BLaER1 treated with 17β-estradiol and CSF1 and Interleukin-3, amounts not matched to agents 10 nM and 100 nM (cell line): ENCODE measurements around the gene ALDH3B2.
A peak's percentile ranks its signal among the peaks of the same experiment; 100 is the strongest.
"Not testable (repeated sequence)": the region's sequence is repeated elsewhere in the genome, so short reads cannot be mapped to it uniquely, and the experiment has no call there.

Experiments
- H3K27ac ChIP-seq, 11 experiments: shearing (Covaris generic); formaldehyde crosslinking; 2 replicates each; pipeline ENCODE4 v1.8.1; 2022
- H3K27me3 ChIP-seq, 11 experiments: shearing (Covaris generic); formaldehyde crosslinking; 2 replicates each; pipeline ENCODE4 v1.8.1; 2022
- H3K36me3 ChIP-seq, 11 experiments: shearing (Covaris generic); formaldehyde crosslinking; 2 replicates each; pipeline ENCODE4 v1.8.1; 2022
- H3K4me1 ChIP-seq, 10 experiments: shearing (Covaris generic); formaldehyde crosslinking; 2 replicates each; pipeline ENCODE4 v1.8.1; 2022
- H3K4me2 ChIP-seq, 11 experiments: shearing (Covaris generic); formaldehyde crosslinking; 2 replicates each; pipeline ENCODE4 v1.8.1; 2022
- H3K4me3 ChIP-seq, 10 experiments: shearing (Covaris generic); formaldehyde crosslinking; 2 replicates each; pipeline ENCODE4 v1.8.1; 2022
- H3K9ac ChIP-seq, 11 experiments: shearing (Covaris generic); formaldehyde crosslinking; 2 replicates each; pipeline ENCODE4 v1.8.1; 2022
- H3K9me3 ChIP-seq, 11 experiments: shearing (Covaris generic); formaldehyde crosslinking; replicated peaks in 1 of 11; 2 replicates each; pipeline ENCODE4 v1.8.1; 2022
- H4K20me1 ChIP-seq, 11 experiments: shearing (Covaris generic); formaldehyde crosslinking; 2 replicates each; pipeline ENCODE4 v1.8.1; 2022
- Cebpa-rat ChIP-seq, 11 experiments: shearing (Covaris generic); IDR thresholded peaks; 2 replicates each; pipeline ENCODE4 v1.8.1; 2022

The ALDH3B2 gene

DNA sequence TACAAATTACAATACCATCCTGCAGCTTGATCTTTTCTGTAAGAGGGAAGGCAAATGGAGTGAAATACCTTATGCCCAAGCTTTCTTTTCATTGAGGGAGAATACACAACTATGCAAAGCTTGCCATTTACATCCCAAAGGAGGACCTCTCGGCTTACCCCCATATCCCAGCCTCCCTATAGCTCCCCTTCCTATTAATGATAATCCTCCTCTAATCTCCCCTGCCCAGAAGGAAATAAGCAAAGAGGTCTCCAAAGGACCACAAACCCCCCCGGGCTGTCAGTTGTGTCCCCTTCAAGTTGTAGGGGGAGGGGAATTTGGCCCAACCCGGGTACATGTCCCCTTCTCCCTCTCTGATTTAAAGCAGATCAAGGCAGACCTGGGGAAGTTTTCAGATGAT is 52.5 kb downstream of the ALDH3B2 start:
- Histone ChIP-seq H3K9me3 (peaks cover 0 to 11% (median 0%) of the 10 kb centered on the region in 11 experiments; a peak in 5 of 22 replicates), H3K4me1 (peaks cover 0 to 19% (median 14%) of the 10 kb centered on the region in 10 experiments; a peak in 16 of 20 replicates)
- not testable (repeated sequence) for H3K27me3 ChIP-seq, H3K4me2 ChIP-seq, H3K36me3 ChIP-seq, H3K27ac ChIP-seq, H3K9ac ChIP-seq, H3K4me3 ChIP-seq, H4K20me1 ChIP-seq

- H3K36me3 ChIP-seq, H3K27me3 ChIP-seq, H3K4me2 ChIP-seq, H3K27ac ChIP-seq, H3K9ac ChIP-seq, H4K20me1 ChIP-seq, H3K4me3 ChIP-seq: not testable (repeated sequence)
- H3K4me1 ChIP-seq = peaks cover 0 to 28% (median 24%) of the 10 kb centered on the region in 10 experiments; a peak in 16 of 20 replicates
- H3K9me3 ChIP-seq = peaks cover 0 to 11% (median 0%) of the 10 kb centered on the region in 11 experiments; a peak in 5 of 22 replicates
Observed at GRCh38 chr11:67620621-67621020, 53.8 kb downstream of the ALDH3B2 start.

GRCh38 chr11:67619683-67620618 is 54.5 kb downstream of the ALDH3B2 start:
- H3K4me3 ChIP-seq, H3K9ac ChIP-seq, H3K4me2 ChIP-seq, H3K27ac ChIP-seq, H4K20me1 ChIP-seq, H3K36me3 ChIP-seq: not testable (repeated sequence)
- peaks cover 0 to 11% (median 0%) of the 10 kb centered on the region in 11 experiments; a peak in 5 of 22 replicates for H3K9me3 ChIP-seq
- H3K4me1 ChIP-seq = peaks cover 3 to 28% (median 24%) of the 10 kb centered on the region in 10 experiments
- H3K27me3 ChIP-seq = peaks cover 0 to 11% (median 0%) of the 10 kb centered on the region in 11 experiments; a peak in 6 of 22 replicates

- not testable (repeated sequence) for H3K9ac ChIP-seq, H3K36me3 ChIP-seq, H4K20me1 ChIP-seq, H3K4me3 ChIP-seq, H3K27ac ChIP-seq, H3K4me2 ChIP-seq
- peaks cover 0 to 11% (median 0%) of the 10 kb centered on the region in 11 experiments; a peak in 6 of 22 replicates for H3K27me3 ChIP-seq
- H3K4me1 ChIP-seq = peaks cover 12 to 30% (median 25%) of the 10 kb centered on the region in 10 experiments
- peaks cover 0 to 11% (median 0%) of the 10 kb centered on the region in 11 experiments; a peak in 5 of 22 replicates for H3K9me3 ChIP-seq
Observed at GRCh38 chr11:67618901-67619659, 55.3 kb downstream of the ALDH3B2 start.

DNA sequence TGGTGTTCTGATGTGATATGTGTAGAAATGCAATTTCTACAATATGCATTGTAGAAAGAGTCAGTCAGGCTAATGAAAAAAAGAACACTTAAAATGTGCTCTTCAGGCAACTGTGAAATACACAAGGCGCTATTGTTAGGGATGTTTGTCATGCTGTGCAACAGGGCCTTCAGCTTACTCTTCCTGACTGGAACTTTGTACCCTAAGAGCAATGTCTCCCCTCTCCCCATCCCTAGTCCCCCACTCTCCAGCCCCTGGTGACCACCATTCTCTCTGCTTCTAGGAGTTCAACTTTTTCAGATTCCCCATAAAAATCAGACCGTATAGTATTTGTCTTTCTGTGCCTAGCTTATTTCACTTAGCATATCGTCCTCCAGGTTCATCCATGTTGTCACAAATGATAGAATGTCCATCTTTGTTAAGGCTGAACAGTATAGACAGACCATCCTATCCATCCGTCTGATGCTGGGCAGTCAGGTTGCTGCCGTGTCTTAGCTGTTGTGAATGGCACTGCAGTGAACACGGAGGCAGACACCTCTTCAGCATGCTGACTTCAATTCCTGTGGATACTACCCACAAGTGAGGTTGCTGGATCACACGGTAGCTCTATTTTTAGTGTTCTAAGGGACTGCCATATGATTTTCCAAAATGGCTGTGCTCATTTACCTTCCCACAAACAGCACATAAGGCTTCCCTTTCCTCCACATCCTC is 57.0 kb downstream of the ALDH3B2 start:
- Histone ChIP-seq H3K9ac (no peak overlapping the region), H3K36me3 (peaks cover 4 to 11% (median 9%) of the 10 kb centered on the region in 11 experiments; a peak in 19 of 22 replicates), H3K9me3 (peaks cover 0 to 11% (median 0%) of the 10 kb centered on the region in 11 experiments; a peak in 5 of 22 replicates), H3K27ac (no peak overlapping the region), H3K4me2 (no peak overlapping the region), H3K27me3 (peaks cover 0 to 11% (median 0%) of the 10 kb centered on the region in 11 experiments; a peak in 6 of 22 replicates), H3K4me1 (peaks cover 22 to 42% (median 40%) of the 10 kb centered on the region in 10 experiments), H4K20me1 (peaks cover 0 to 11% (median 3%) of the 10 kb centered on the region in 11 experiments; a peak in 4 of 22 replicates), H3K4me3 (no peak overlapping the region)
- TF ChIP-seq Cebpa-rat (IDR thresholded peaks at IDR 0.05) = no peak

DNA sequence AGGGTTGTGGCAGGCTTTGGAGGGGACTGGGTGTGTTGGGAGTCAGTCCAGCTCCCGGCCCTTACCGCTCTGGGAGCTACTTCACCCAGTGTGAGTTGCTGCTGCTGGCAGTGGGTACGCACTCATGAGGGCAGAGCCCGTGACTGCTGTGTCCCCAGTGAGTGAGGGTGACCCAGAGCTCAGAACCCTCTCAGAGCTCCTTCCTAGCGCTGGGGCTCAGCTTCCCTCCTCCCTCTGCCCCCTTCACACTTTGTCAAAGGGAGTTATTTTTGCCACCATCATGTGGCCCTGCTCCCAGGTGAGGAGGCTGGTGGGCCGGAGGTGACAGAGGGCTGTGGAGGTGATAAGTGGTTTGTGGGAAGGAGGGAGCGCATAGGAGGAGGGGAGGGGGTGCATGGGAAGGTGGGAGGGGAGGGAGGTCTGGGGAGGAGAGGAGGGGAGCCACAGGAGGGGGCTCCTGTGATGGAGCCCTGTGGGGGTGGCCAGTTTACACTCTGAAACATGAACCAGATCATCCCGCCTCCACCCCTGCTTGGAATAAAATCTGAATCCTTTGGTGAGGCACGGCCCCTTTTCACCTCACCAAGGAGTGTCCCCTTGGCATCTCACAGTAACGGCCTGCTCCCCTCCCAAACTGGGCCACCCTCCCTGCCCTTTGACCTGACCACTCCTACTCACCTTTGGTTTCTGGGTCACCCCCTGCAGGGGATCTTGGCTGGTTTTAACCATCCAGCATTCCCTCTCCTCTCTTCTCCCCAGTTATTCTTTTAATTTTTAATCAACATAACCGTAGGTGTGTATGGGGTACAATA is 57.8 kb downstream of the ALDH3B2 start:
- Histone ChIP-seq H3K27ac (no peak overlapping the region), H3K27me3 (peaks cover 0 to 11% (median 0%) of the 10 kb centered on the region in 11 experiments; a peak in 6 of 22 replicates), H3K9ac (peak overlapping the region in 5 of 11 experiments; percentile 5 to 87 (median 35); a peak in 3 of 22 replicates), H3K36me3 (peaks cover 11 to 19% (median 15%) of the 10 kb centered on the region in 11 experiments; a peak in 20 of 22 replicates), H3K4me1 (peaks cover 22 to 42% (median 41%) of the 10 kb centered on the region in 10 experiments), H3K9me3 (peaks cover 0 to 11% (median 0%) of the 10 kb centered on the region in 11 experiments; a peak in 5 of 22 replicates), H3K4me2 (peak overlapping the region in 9 of 11 experiments; percentile 35 to 98 (median 95); a peak in 18 of 22 replicates), H3K4me3 (no peak overlapping the region), H4K20me1 (peaks cover 0 to 11% (median 3%) of the 10 kb centered on the region in 11 experiments; a peak in 5 of 22 replicates)
- no peak for TF ChIP-seq Cebpa-rat (IDR thresholded peaks at IDR 0.05)

GRCh38 chr11:67615728-67616430 is 58.5 kb downstream of the ALDH3B2 start:
- peak overlapping the region in 5 of 11 experiments; percentile 5 to 87 (median 35); a peak in 3 of 22 replicates for H3K9ac ChIP-seq
- peaks cover 0 to 11% (median 0%) of the 10 kb centered on the region in 11 experiments; a peak in 6 of 22 replicates for H3K27me3 ChIP-seq
- no peak overlapping the region for H3K4me3 ChIP-seq
- peak overlapping the region in 1 of 11 experiments; percentile 94; a peak in 1 of 22 replicates for H3K27ac ChIP-seq
- TF ChIP-seq Cebpa-rat (IDR thresholded peaks at IDR 0.05) = no peak
- peaks cover 0 to 11% (median 0%) of the 10 kb centered on the region in 11 experiments; a peak in 5 of 22 replicates for H3K9me3 ChIP-seq
- H3K4me1 ChIP-seq = peaks cover 22 to 42% (median 41%) of the 10 kb centered on the region in 10 experiments
- H3K36me3 ChIP-seq = peaks cover 19 to 27% (median 22%) of the 10 kb centered on the region in 11 experiments; a peak in 21 of 22 replicates
- H4K20me1 ChIP-seq = peaks cover 0 to 16% (median 3%) of the 10 kb centered on the region in 11 experiments; a peak in 5 of 22 replicates
- peak overlapping the region in 9 of 11 experiments; percentile 89 to 98 (median 96); a peak in 18 of 22 replicates for H3K4me2 ChIP-seq
